Measurements from ENCODE around the gene NCK2.

Gene NCK2

GRCh38 chr2:105736145-105736544 is 8.6 kb upstream of the NCK2 start:
- no peak for DNase-seq

DNA sequence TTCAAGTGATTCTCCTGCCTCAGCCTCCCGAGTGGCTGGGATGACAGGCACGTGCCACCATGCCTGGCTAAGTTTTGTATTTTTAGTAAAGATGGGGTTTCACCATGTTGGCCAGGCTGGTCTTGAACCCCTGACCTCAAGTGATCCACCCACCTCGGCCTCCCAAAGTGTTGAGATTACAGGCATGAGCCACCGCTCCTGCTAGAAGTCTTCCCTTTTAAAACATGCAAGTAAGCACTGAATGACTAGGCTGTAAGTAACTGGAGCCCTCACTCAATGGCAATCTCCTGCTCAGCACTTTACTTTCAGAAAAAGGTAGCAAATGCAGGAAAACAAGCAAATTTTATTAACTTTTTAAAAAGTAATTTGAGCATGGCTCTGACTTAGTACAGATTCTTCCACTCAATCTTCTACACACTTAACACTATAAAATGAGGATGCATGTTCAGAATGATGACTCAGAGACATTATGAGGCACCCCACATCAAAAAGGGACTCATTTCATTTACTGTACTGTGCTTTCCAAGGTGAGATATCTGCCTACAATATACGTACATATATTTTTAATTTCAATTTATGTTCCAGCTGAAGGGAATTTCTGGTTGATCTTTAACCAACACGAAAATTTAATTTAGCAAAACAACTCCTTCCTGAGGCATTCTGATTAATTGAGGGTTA is 6.6 kb upstream of the NCK2 start:
- peak in 2 of 5 experiments; percentile 59 to 65 for DNase-seq

DNA sequence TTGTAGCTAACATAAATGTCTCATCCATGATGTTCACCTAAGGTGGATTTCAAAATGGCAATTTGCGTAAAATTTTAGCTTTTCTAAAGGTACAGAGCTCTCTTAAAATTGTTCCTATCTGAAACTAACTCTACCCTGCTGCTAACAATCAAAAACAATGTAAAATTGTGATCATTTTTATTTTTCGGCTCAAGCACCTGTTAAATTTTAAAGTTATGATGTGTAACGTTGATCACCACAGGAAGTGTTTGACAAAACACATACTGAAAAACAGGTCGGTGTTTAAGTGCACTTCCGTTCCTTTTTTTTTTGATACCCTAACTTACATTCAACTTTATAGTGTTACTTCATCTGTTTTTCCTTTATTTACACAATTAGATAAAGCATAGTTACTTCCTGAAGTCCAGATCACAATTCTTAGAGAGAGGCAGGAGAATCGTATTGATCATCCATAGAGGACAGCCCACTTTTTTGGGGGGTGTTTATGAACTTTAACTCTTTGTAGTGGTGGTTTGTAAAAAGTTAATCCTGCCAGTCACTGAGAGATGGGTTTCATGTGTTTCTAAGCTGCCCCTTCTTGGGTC is 6.0 kb upstream of the NCK2 start:
- peak in 2 of 5 experiments; percentile 43 to 78 for DNase-seq

DNA sequence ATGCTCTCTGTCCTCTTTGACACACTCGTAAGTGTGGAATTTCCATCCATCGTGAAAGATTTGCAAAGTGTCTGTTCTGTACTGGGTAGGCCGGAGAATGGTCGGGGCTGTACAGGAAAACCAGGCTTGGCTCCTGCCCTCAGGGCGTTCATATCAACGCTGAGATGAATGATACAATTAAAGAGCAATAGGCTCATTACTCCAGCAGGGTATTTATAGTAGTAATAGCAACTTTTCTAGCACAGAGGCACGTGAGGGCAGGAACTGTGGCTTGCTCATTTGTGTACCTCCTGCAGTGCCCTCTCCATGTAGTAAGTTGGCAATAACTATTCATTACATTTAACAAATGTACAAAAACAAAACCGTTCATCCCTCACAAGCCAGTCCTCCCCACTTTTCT is 5.3 kb upstream of the NCK2 start:
- peak in 1 of 5 experiments; percentile 87 for DNase-seq

DNA sequence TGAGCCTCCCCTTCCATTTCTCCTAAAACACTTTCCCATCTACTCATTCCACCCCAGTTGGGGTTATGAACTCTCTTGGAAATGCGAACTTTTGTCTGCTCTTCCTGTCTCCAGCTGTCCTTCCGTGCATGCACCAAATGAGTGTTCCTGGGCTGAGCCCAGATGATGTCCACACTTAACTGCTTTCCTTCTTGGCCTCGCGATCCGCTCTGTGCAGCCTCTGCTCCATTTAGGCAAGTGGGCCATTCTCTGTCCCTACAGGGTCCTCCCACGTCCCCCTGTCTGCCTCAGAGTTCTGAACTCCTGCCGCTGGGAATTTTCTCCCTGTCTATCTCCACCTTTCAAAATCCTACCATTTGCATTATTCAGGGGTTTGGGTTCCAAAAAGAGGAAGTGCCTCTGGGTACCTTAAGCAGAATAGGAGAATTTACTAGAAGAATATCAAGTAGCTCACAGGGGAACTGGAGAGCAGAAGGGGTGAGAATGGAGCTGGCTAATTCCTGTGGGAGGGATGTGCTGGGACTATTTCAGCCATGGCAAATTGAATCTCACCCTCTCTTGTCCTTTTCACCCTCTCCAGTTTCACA is 4.7 kb upstream of the NCK2 start:
- no peak for DNase-seq

DNA sequence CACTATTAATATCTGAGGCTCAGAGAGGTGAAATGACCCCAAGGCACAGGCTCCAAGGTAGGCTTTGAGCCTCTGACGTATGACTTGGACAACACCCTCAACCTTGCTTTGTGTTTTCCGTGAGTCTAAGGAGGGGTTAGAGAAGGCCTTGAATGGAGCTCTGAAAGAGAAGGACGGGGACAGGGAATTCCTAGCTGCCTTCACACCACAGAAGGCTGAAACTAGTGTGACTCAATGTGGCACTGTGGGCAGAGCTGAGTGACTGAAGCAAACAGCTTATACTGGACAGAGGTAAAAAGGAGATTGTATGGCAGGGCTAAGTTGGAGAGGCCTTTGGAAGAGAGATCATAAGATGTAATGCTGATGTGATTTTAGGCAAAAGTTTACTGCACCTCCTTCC is 3.5 kb upstream of the NCK2 start:
- DNase-seq = no peak

- DNase-seq = no peak
Measured at GRCh38 chr2:105741617-105742016, 3.1 kb upstream of the NCK2 start.

DNA sequence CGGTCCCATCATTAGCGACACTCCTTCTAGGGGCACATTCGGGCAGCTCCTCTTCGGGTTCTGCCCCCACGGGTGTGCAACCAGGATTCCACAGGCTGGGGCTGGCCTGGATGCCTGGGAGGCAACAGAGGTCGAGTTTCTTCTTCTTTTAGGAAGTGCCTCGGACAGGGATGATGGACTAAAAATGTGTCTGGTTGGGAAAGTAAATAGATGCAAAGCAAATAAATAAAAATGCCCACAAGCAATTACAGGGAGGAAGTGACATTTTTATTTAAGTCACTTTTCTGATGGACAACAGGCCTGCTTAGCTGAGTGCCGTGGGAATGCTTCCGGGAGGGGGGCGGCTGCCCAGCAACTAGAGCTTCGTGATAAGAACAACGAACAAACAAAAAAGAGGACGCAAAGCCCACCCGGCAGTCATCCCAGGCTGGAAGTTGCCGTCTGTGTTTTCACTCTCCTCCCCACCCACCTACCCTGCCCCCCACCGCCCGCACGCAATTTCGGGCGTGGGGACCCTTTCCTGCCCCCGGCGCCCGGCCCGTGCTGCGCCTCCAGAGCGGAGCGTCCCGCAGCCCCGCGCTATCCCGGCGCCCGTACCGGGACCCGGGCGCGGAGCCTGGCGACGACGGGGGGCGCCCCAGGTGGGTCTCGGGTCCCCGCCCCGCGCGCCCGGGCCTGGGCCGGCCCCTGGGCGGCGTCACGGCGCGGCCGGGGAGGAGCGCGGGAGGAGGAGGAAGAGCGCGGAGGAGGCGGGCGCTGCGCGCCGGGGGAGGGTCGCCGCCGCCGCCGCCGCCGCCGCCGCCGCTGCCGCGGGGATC is 412 bp upstream of the NCK2 start:
- peak; percentile 43 to 83 (median 63) for DNase-seq

DNA sequence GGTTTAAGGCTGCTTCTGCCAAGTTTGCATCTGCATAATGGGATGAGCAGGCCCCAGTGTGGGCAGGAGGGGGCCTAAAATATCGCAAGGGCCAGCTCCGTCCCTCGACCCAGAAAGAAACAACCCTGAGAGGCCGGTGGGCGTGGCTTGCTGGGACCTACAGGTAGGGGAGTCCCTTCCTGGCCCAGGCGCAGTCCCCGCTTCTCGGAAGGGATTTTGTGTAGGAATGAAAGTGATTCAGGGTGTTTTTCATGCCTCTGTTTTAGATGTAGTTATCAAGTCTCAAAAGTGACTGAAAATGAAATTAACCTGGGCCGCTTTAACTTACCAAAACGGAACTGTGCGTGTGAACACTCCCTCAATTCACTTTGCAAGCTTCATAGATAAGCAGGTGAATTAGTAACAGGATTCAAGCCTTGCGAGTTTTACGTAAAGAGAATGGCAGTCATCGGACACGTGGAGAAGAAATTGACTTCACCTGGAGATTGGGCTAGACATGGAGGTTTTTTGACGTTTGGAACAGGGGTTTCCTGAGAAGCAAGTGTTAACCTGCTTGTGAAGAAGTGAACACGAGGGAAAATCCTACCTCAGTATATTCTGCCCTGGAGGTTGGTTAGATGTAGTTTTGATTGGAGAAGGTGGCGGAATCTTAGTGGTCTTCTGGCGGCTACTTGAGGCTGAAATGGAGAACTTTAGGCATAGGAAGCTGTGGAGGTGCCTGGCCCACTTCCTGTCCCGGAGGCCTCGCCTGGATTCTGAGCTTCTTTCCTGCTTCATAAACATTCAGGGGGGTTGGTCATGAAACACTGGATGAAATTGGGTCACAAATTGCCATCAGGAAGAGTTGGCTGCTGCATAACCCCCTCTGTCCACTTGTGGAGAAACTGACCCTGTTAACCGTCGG is 1.7 kb downstream of the NCK2 start:
- DNase-seq = peak; percentile 62 to 93 (median 76)

DNA sequence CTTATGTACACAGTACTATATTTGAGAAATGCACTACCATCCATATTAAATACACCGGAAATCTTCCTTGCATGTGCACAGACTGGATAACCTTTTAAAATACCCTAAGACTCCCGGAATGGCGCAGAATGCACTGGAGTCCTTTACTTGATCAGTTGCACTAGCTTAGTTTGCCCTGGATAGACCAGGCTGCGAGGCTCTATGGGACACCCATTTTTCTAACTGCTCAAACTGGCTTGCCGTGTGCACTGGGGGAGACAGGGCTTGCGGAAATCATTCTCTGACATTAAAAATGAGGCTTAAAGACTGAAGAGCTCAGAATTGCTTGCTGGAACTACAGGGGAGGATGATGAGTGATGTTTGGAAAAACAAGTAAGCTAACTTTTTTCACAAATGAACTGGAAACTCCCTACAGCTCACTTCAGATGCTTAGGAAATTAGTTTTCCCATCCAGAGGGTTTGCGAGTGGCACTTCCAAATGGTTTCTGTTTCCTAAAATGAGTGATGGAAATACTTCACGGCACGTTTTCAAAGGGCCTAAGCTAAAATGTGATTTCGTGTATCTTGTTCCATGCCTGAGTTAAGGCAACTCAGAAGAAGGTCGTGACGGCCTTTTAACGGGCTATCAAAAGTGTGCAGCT is 2.7 kb downstream of the NCK2 start:
- DNase-seq = no peak

DNA sequence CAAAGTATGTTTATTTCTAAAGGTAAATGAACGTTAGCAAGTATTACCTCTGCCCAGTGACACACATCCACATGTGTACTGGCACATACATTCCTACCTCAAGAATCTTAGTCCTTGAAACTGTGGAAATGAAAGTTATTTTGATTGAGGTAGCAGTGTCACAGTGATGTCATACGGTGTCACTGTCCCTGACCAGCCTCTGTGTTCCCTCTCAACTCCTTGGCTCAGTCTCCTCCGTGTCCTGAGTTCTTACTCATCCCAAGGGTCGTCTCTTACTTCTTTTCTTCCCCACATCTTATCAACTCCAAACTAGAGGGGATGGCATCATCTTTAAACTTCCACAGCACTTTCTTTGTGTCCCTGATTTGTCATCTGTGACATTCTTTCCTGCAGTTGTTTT is 3.3 kb downstream of the NCK2 start:
- peak in 2 of 5 experiments; percentile 43 to 55 for DNase-seq

DNA sequence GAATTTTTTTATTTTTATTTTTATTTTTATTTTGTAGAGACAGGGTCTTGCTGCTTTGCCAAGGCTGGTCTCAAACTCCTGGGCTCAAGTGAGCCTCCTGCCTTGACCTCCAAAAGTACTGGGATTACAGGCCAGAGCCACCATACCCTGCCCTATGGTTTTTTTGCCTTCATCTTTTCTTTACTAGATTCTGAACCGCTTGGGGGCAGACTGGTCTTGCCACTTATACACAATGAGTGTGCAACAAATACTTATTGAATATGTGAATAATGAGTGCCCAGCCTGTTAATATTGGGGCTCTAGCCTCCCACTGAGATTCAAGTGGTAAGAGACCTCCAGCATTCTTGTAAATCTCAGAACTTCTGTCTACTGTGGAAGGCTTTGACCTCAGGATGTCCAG is 3.9 kb downstream of the NCK2 start:
- peak in 1 of 5 experiments; percentile 47 for DNase-seq

- peak in 2 of 5 experiments; percentile 34 to 86 for DNase-seq
Measured at GRCh38 chr2:105749583-105750400, 5.1 kb downstream of the NCK2 start.

GRCh38 chr2:105750735-105751134 is 6.0 kb downstream of the NCK2 start:
- DNase-seq = no peak

GRCh38 chr2:105751272-105751671 is 6.6 kb downstream of the NCK2 start:
- DNase-seq = no peak

DNA sequence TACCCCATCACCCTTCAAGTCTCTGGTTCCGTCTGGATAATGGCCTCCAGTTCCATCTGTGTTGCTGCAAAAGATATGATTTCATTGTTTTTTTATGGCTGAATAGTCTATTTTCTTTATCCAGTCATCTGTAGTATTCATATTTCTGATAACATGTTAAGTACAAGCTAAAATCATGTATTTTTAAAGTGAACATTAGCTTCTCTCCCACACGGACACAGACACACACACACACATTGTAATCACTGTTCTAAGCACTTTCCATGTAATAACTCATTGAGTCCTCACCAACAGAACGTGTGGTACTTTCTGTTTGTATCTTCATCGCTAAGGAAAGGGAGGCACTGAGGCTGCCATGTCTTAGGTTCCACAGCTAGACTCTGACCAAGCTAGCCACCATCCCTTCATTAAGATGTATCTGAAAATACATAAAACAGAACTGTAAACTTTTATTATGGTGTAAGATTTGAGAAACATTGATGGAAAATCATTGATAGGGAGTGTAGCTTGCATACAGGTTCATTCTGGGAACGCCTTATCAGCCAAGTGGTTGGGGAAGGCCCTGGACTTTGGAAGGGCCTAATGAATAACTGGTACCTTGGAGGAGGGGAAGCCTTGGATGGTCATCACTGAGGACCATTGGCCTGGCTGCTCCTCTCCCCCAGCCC is 8.1 kb downstream of the NCK2 start:
- DNase-seq = peak in 1 of 5 experiments; percentile 54

DNA sequence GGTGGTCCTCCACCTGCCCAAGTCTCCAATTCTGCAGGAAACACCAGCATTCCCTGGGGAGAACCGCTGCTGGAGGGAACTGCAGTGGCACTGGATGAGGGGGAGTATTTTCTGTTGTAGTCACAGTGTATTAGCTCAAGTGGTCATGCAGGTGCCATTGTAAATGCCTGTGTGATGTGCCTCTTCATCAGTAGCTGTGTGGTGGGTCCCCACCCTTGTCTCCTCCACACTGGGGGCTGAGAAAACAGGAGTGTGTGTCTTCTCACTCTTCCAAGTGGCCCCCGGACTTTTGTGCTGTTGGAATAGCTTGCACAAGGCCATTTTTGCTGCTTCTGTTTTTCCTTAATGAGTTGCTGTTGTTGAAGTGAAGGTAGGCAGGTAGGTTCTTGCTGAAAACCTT is 8.7 kb downstream of the NCK2 start:
- DNase-seq = no peak

- peak in 2 of 5 experiments; percentile 61 to 90 for DNase-seq
Measured at GRCh38 chr2:105754011-105754410, 9.3 kb downstream of the NCK2 start.

GRCh38 chr2:105754994-105755393 is 10.3 kb downstream of the NCK2 start:
- DNase-seq = no peak

GRCh38 chr2:105755895-105756294 is 11.2 kb downstream of the NCK2 start:
- peak in 1 of 5 experiments; percentile 53 for DNase-seq
